HG03097 (cell line): ENCODE data around the gene RSPH1.

Source experiments
- ATAC-seq: cut with Tn5 transposase; IDR thresholded peaks from one replicate; pipeline ENCODE4 v1.9.1; 2021; ENCODE audit not compliant: unreplicated experiment, low FRiP score

The RSPH1 gene

GRCh38 chr21:42468491-42469131, 27.4 kb downstream of the RSPH1 start:
- ATAC-seq, result no peak

- no peak for ATAC-seq
Measured at GRCh38 chr21:42467140-42467983, 28.7 kb downstream of the RSPH1 start.

GRCh38 chr21:42466700-42467099, 29.3 kb downstream of the RSPH1 start:
- ATAC-seq, result no peak

GRCh38 chr21:42465803-42466127, 30.3 kb downstream of the RSPH1 start:
- no peak for ATAC-seq

GRCh38 chr21:42465008-42465802, 30.8 kb downstream of the RSPH1 start:
- peak; percentile 26 for ATAC-seq

GRCh38 chr21:42463861-42464515, 32.0 kb downstream of the RSPH1 start:
- ATAC-seq, result no peak

- no peak for ATAC-seq
Measured at GRCh38 chr21:42461881-42462877, 33.8 kb downstream of the RSPH1 start.

- ATAC-seq, result no peak
Measured at GRCh38 chr21:42461185-42461520, 34.9 kb downstream of the RSPH1 start.

- peak; percentile 35 for ATAC-seq
Measured at GRCh38 chr21:42460391-42461184, 35.4 kb downstream of the RSPH1 start.

- ATAC-seq, result no peak
Measured at GRCh38 chr21:42459546-42460215, 36.3 kb downstream of the RSPH1 start.

- ATAC-seq, result no peak
Measured at GRCh38 chr21:42459082-42459460, 37.0 kb downstream of the RSPH1 start.

GRCh38 chr21:42456457-42456856, 39.6 kb downstream of the RSPH1 start:
- no peak for ATAC-seq

GRCh38 chr21:42455754-42456440, 40.1 kb downstream of the RSPH1 start:
- no peak for ATAC-seq

GRCh38 chr21:42455196-42455595, 40.8 kb downstream of the RSPH1 start:
- ATAC-seq, result no peak

GRCh38 chr21:42454786-42455185, 41.2 kb downstream of the RSPH1 start:
- ATAC-seq, result no peak

- no peak for ATAC-seq
Measured at GRCh38 chr21:42453986-42454570, 41.9 kb downstream of the RSPH1 start.

- ATAC-seq, result no peak
Measured at GRCh38 chr21:42453224-42453985, 42.6 kb downstream of the RSPH1 start.
